B cell (primary cell): Measurements from ENCODE around the gene ACTL8.

Experiments
- CTCF ChIP-seq: fragments of 200-600 bp; IDR thresholded peaks from one replicate; pipeline ENCODE4 v1.8.0; 2022; ENCODE audit warnings: antibody characterized with exemption, mild to moderate bottlenecking
- EZH2 ChIP-seq: IDR thresholded peaks from 2 replicates; pipeline ENCODE4 v1.6.1; 2012; ENCODE audit warnings: borderline replicate concordance, low read depth, mild to moderate bottlenecking, moderate library complexity, low read length; ENCODE audit not compliant: insufficient read depth, poor library complexity, severe bottlenecking

GRCh38 chr1:17834561-17835100, 79.5 kb downstream of the ACTL8 start:
- TF ChIP-seq CTCF (no peak), EZH2 (no peak)
